Body of pancreas (tissue), 4 donors: ENCODE data around the gene AWAT2.

ENCODE experiments used
- CTCF ChIP-seq, 7 experiments: fragments of 450-650 bp in 4 of 7; fragments of 200-600 bp in 3 of 7; sonication (generic) in 3 of 7; IDR thresholded peaks; one replicate each; pipeline ENCODE4 v1.5.1; 2016 to 2019; ENCODE audit warnings: antibody characterized with exemption in 7 of 7
- POLR2A ChIP-seq, 3 donors: fragments of 450-650 bp; IDR thresholded peaks; one replicate each; pipeline ENCODE4 v1.6.1; 2016; ENCODE audit warnings: antibody characterized with exemption in 3 of 3, mild to moderate bottlenecking in 2 of 3

GRCh38 chrX:70066646-70067045, 16.9 kb upstream of the AWAT2 start:
- TF ChIP-seq CTCF (IDR thresholded peaks at IDR 0.05) (no peak), POLR2A (IDR thresholded peaks at IDR 0.05) (no peak)
